ENCODE results near the gene XRCC1. TPM values are rescaled to one million over a fixed set of nuclear protein-coding genes. Genes with fewer than 3 reads are reported as not detected.

Gene XRCC1, protein sequence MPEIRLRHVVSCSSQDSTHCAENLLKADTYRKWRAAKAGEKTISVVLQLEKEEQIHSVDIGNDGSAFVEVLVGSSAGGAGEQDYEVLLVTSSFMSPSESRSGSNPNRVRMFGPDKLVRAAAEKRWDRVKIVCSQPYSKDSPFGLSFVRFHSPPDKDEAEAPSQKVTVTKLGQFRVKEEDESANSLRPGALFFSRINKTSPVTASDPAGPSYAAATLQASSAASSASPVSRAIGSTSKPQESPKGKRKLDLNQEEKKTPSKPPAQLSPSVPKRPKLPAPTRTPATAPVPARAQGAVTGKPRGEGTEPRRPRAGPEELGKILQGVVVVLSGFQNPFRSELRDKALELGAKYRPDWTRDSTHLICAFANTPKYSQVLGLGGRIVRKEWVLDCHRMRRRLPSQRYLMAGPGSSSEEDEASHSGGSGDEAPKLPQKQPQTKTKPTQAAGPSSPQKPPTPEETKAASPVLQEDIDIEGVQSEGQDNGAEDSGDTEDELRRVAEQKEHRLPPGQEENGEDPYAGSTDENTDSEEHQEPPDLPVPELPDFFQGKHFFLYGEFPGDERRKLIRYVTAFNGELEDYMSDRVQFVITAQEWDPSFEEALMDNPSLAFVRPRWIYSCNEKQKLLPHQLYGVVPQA
- total RNA-seq, result 69.8 and 70.7 TPM in 2 replicates
- long read RNA-seq, transcript XRCC1-201 (17 exons, 2,802 nt), result major isoform, 118 of 160 reads
- long read RNA-seq, partial matches to known transcripts, result 12 of 160 reads
- long read RNA-seq, other reads (novel, unspliced or antisense), result 26 of 160 reads

DNA sequence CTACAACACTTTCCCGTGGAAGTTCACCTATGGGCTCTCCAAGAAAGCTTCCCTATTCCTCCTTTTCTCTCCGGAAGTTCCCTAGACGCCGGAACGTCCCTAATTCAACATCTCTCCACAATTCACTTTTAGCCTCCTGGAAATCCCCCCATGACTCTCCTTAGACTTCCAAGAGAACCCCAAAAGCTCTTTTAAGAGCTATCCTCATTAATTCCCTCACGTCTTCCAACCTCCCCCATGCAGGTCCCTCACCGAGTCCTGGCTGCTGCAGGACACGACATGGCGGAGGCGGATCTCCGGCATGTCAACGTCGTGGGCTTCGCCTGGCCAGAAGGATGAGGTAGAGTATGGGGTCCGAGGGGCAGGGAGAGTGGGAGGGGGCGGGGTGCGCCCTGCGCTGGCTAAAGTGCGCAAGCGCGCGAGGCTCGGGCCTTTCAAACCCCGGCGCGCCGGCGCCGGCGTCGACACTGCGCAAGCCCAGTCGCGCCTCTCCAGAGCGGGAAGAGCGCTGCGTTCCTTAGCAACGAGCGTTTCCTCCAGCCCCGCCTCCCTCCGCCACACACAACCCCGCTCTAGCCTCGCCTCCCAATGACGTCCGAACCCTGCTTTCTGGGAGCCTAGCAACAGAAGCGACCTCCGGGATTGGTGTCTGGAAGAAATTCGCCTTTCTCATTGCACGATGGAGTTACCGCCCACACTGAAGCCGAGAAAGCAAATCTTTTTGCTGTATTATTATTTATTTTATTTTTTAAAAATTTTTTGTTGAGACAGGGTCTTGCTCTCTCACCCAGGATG, at the start of gene XRCC1, which contains the start of gene PINLYP:
TSS of gene XRCC1 (minus strand) at position 372 of the 795 bp plus-strand sequence. CDS start at position 303, 69 bp downstream.
TSS of gene PINLYP (plus strand) at position 646 of the 795 bp plus-strand sequence. CDS start 1,391 bp downstream, outside the sequence.
- H3K27ac Mint-ChIP-seq, result peak within 1 kb of the TSS; percentile 96
- H3K4me1 Mint-ChIP-seq (ENCODE audit: low read depth), result peaks cover 28% of the 10 kb centered on the region
- H3K36me3 Mint-ChIP-seq (ENCODE audit: insufficient read depth), result peaks cover 5% of the 10 kb centered on the region
- peak within 1 kb of the TSS; percentile 91 for H3K4me3 Mint-ChIP-seq (ENCODE audit: low read depth)
- TF ChIP-seq, protein P1, sequence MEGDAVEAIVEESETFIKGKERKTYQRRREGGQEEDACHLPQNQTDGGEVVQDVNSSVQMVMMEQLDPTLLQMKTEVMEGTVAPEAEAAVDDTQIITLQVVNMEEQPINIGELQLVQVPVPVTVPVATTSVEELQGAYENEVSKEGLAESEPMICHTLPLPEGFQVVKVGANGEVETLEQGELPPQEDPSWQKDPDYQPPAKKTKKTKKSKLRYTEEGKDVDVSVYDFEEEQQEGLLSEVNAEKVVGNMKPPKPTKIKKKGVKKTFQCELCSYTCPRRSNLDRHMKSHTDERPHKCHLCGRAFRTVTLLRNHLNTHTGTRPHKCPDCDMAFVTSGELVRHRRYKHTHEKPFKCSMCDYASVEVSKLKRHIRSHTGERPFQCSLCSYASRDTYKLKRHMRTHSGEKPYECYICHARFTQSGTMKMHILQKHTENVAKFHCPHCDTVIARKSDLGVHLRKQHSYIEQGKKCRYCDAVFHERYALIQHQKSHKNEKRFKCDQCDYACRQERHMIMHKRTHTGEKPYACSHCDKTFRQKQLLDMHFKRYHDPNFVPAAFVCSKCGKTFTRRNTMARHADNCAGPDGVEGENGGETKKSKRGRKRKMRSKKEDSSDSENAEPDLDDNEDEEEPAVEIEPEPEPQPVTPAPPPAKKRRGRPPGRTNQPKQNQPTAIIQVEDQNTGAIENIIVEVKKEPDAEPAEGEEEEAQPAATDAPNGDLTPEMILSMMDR (IDR thresholded peaks at IDR 0.05; ENCODE audit: unreplicated experiment), result no peak
- no peaks in the 10 kb centered on the region for H3K9me3 Mint-ChIP-seq (ENCODE audit: low read depth)
- DNase-seq (ENCODE audit: low spot score, unreplicated experiment), result peak; percentile 90
- H3K27me3 Mint-ChIP-seq, result no peaks in the 10 kb centered on the region

DNA sequence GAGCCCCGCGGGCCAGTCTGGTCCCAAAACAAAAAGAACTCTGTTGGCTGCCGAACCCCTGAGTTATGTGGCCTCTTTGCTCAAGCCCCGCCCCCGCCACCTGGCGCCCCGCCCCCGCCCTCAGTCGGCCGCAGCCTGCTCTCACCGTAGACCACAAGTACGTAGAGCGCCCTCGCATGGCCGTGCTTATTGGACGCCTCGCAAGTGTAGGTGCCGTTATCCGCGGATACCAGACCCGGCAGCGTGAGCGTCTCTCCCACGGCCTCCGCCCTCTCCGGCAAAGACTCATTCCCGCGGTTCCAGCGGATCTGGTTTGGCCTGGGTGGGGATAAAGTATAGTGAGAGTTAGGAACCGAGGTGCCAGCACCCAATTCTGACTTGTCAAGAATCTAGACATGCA, 49.6 kb upstream of the XRCC1 start:
- Mint-ChIP-seq H3K4me3 (ENCODE audit: low read depth) (no peak overlapping the region), H3K4me1 (ENCODE audit: low read depth) (peaks cover 8% of the 10 kb centered on the region), H3K27ac (no peak overlapping the region), H3K36me3 (ENCODE audit: insufficient read depth) (peaks cover 29% of the 10 kb centered on the region), H3K27me3 (no peaks in the 10 kb centered on the region), H3K9me3 (ENCODE audit: low read depth) (no peaks in the 10 kb centered on the region)
- DNase-seq (ENCODE audit: low spot score, unreplicated experiment), result no peak
- TF ChIP-seq, protein P1 (IDR thresholded peaks at IDR 0.05; ENCODE audit: unreplicated experiment), result no peak

DNA sequence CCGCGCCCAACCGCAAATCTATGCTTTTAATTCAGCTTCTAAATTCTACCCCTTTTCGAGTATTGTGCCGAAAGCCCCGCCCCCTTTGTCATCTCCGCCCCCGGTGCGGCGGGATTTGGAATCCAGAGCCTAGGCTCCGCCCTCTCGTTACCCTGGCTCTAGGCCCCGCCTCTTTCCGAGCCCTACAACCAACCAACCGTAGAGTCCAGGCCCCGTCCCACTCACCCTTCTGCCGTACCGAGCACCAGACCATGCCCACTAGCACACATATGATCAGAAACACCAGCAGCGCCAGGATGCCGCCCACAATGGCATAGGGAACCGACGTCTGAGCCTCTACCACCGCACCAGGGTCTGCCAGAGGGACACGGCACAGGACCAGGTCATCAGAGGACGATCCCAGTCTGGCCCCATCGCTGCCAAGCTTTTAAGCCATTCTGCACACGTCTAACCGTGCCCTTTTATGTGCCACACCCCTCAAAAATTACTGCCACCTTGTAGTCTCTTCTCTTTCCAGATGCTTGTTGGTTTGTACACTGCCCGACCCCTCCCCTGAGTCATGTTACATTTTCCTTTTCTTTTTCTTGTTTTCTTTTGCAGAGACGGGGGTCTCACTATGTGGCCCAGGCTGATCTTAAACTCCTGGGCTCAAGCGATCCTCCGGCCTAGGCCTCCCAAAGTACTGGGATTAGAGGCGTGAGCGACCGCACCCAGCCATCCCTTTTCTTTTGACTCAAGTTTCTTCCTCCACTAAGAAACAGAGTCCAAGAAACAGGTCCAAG, 48.8 kb upstream of the XRCC1 start:
- H3K27ac Mint-ChIP-seq, result no peak overlapping the region
- peaks cover 10% of the 10 kb centered on the region for H3K4me1 Mint-ChIP-seq (ENCODE audit: low read depth)
- H3K9me3 Mint-ChIP-seq (ENCODE audit: low read depth), result no peaks in the 10 kb centered on the region
- peaks cover 29% of the 10 kb centered on the region for H3K36me3 Mint-ChIP-seq (ENCODE audit: insufficient read depth)
- TF ChIP-seq, protein P1 (IDR thresholded peaks at IDR 0.05; ENCODE audit: unreplicated experiment), result no peak
- DNase-seq (ENCODE audit: low spot score, unreplicated experiment), result no peak
- H3K27me3 Mint-ChIP-seq, result no peaks in the 10 kb centered on the region
- H3K4me3 Mint-ChIP-seq (ENCODE audit: low read depth), result no peak overlapping the region

DNA sequence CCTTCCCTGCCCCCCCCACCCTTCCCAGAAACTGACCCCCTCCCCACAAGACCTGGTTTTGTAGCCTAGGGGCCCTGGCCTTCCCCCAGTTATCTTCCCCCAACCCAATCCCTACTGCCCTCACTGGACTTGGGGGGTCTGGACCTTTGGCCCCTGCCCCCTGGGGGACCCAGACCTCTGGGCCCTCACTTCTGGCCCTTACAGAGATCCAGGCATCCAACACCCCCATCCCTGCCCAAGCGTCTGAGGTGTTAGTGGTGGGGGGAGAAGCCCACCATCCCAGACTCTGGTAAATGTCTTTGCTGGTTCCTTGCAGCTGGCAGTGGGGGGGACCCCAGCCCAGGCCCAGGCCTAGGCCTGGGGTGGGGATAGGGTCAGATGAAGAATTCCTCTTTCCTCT, 47.6 kb upstream of the XRCC1 start:
- peaks cover 29% of the 10 kb centered on the region for H3K36me3 Mint-ChIP-seq (ENCODE audit: insufficient read depth)

More for the DNA sequence above, 47.6 kb upstream of the XRCC1 start:
- Mint-ChIP-seq H3K4me3 (ENCODE audit: low read depth) (no peak overlapping the region), H3K9me3 (ENCODE audit: low read depth) (no peaks in the 10 kb centered on the region), H3K27ac (no peak overlapping the region), H3K4me1 (ENCODE audit: low read depth) (peaks cover 10% of the 10 kb centered on the region), H3K27me3 (no peaks in the 10 kb centered on the region)
- DNase-seq (ENCODE audit: low spot score, unreplicated experiment), result no peak
- TF ChIP-seq, protein P1 (IDR thresholded peaks at IDR 0.05; ENCODE audit: unreplicated experiment), result no peak

Data from progenitor cell of endocrine pancreas (in vitro differentiated cells).